Measurements from ENCODE around the gene ARHGAP6.

The ARHGAP6 gene

GRCh38 chrX:11375614-11376119 lies 290.1 kb downstream of the ARHGAP6 start:
- no peak for DNase-seq (ENCODE audit: extremely low read depth, insufficient read length)
- no peak for TF ChIP-seq CTCF (IDR thresholded peaks at IDR 0.05; ENCODE audit: insufficient read depth, low read length, poor library complexity, severe bottlenecking)
- Histone ChIP-seq H3K4me3 (replicated peaks; ENCODE audit: low read depth, low read length) (no peak overlapping the region), H3K36me3 (ENCODE audit: control insufficient read depth, insufficient read depth, low read length) (no peaks in the 10 kb centered on the region), H3K27me3 (replicated peaks; ENCODE audit: control insufficient read depth, insufficient read depth, low read length) (no peaks in the 10 kb centered on the region)

- no peaks in the 10 kb centered on the region for H3K27me3 ChIP-seq (replicated peaks; ENCODE audit: control insufficient read depth, insufficient read depth, low read length)
- no peaks in the 10 kb centered on the region for H3K36me3 ChIP-seq (ENCODE audit: control insufficient read depth, insufficient read depth, low read length)
- TF ChIP-seq CTCF (IDR thresholded peaks at IDR 0.05; ENCODE audit: insufficient read depth, low read length, poor library complexity, severe bottlenecking): no peak
- no peak overlapping the region for H3K4me3 ChIP-seq (replicated peaks; ENCODE audit: low read depth, low read length)
- DNase-seq (ENCODE audit: extremely low read depth, insufficient read length): no peak
Observed at GRCh38 chrX:11374570-11374969, 291.1 kb downstream of the ARHGAP6 start.

GRCh38 chrX:11371106-11371505 lies 294.6 kb downstream of the ARHGAP6 start:
- Histone ChIP-seq H3K27me3 (replicated peaks; ENCODE audit: control insufficient read depth, insufficient read depth, low read length) (no peaks in the 10 kb centered on the region), H3K4me3 (replicated peaks; ENCODE audit: low read depth, low read length) (no peak overlapping the region), H3K36me3 (ENCODE audit: control insufficient read depth, insufficient read depth, low read length) (no peaks in the 10 kb centered on the region)
- no peak for DNase-seq (ENCODE audit: extremely low read depth, insufficient read length)
- TF ChIP-seq CTCF (IDR thresholded peaks at IDR 0.05; ENCODE audit: insufficient read depth, low read length, poor library complexity, severe bottlenecking): no peak

GRCh38 chrX:11367609-11368430 lies 297.9 kb downstream of the ARHGAP6 start:
- H3K4me3 ChIP-seq (replicated peaks; ENCODE audit: low read depth, low read length): no peak overlapping the region
- TF ChIP-seq CTCF (IDR thresholded peaks at IDR 0.05; ENCODE audit: insufficient read depth, low read length, poor library complexity, severe bottlenecking): no peak
- H3K27me3 ChIP-seq (replicated peaks; ENCODE audit: control insufficient read depth, insufficient read depth, low read length): no peaks in the 10 kb centered on the region
- DNase-seq (ENCODE audit: extremely low read depth, insufficient read length): no peak
- no peaks in the 10 kb centered on the region for H3K36me3 ChIP-seq (ENCODE audit: control insufficient read depth, insufficient read depth, low read length)

- no peaks in the 10 kb centered on the region for H3K27me3 ChIP-seq (replicated peaks; ENCODE audit: control insufficient read depth, insufficient read depth, low read length)
- TF ChIP-seq CTCF (IDR thresholded peaks at IDR 0.05; ENCODE audit: insufficient read depth, low read length, poor library complexity, severe bottlenecking): no peak
- no peak for DNase-seq (ENCODE audit: extremely low read depth, insufficient read length)
- no peaks in the 10 kb centered on the region for H3K36me3 ChIP-seq (ENCODE audit: control insufficient read depth, insufficient read depth, low read length)
- no peak overlapping the region for H3K4me3 ChIP-seq (replicated peaks; ENCODE audit: low read depth, low read length)
Observed at GRCh38 chrX:11366998-11367595, 298.6 kb downstream of the ARHGAP6 start.

All from GM06990 (cell line).